ENCODE results near the gene TTC33.

DNA sequence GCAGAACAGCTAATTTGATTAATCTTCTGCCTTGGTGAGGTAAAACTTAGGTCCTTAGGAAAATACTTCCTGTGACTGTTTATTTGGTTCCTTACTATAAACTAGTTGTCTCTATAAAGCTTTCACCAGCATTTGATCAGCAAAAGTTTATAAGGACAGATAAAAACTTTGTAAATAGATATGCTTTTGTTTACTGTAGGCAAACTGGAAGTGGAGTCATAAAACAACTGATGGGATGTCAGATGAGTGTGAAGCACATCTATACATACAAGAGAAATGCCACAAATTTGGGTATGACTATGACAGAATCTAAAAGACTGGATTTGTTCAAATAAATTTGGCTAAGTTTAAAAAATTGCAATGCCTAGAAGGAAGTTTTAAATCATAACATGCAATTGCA is 70.6 kb downstream of the TTC33 start:
- TF ChIP-seq, protein P1, sequence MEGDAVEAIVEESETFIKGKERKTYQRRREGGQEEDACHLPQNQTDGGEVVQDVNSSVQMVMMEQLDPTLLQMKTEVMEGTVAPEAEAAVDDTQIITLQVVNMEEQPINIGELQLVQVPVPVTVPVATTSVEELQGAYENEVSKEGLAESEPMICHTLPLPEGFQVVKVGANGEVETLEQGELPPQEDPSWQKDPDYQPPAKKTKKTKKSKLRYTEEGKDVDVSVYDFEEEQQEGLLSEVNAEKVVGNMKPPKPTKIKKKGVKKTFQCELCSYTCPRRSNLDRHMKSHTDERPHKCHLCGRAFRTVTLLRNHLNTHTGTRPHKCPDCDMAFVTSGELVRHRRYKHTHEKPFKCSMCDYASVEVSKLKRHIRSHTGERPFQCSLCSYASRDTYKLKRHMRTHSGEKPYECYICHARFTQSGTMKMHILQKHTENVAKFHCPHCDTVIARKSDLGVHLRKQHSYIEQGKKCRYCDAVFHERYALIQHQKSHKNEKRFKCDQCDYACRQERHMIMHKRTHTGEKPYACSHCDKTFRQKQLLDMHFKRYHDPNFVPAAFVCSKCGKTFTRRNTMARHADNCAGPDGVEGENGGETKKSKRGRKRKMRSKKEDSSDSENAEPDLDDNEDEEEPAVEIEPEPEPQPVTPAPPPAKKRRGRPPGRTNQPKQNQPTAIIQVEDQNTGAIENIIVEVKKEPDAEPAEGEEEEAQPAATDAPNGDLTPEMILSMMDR (conservative IDR thresholded peaks at IDR 0.05): no peak
- TF ChIP-seq ZFX (IDR thresholded peaks at IDR 0.05): no peak

All from C4-2B (cell line).